HepG2 (cell line): Measurements from ENCODE around the gene ZXDC. TPM values are rescaled to one million over a fixed set of nuclear protein-coding genes. Genes with fewer than 3 reads are reported as not detected.
A peak's percentile ranks its signal among the peaks of the same experiment; 100 is the strongest.

Experiments used
- ATAC-seq: fragments of 200-7000 bp; cut with Tn5 transposase; 3 replicates; pipeline ENCODE4 v1.9.1; 2020; ENCODE audit warnings: mild to moderate bottlenecking, moderate library complexity
- BruUV-seq: library from RNA; stranded (reverse); fragments of 400-500 nt; replicated peaks from 2 replicates; lab custom pipeline; 2021; lab: Mats Ljungman, UMichigan
- CTCF ChIA-PET: fragments of 300-600 bp; formaldehyde crosslinking; extraction: SDS; loops from one replicate; lab custom pipeline; 2021; ENCODE audit warnings: low total read pairs, inconsistent platforms, low intra/inter-chr PET ratio; lab: Yijun Ruan, JAX
- POLR2A ChIA-PET: fragments of 350-600 bp; sonication (Branson Sonifier 250); formaldehyde crosslinking; loops from one replicate; lab custom pipeline; 2020; ENCODE audit warnings: antibody characterized with exemption, inconsistent platforms; lab: Yijun Ruan, JAX
- DNase-seq: peaks from one replicate; pipeline ENCODE4 v3.0.0-alpha.2; 2015; ENCODE audit warnings: low spot score
- FAIRE-seq: peaks from 3 replicates; lab custom pipeline; 2011; peaks lifted over from hg19 to GRCh38; lab: Jason Lieb, UNC
- H2AFZ ChIP-seq: one replicate; pipeline ENCODE4 v1.6.1; 2011; ENCODE audit warnings: low read length, inconsistent platforms
- H3K27ac ChIP-seq: fragments of 300-600 bp; 3 replicates; pipeline ENCODE4 v1.8.0; 2011; ENCODE audit warnings: mixed run types, mild to moderate bottlenecking, mixed read lengths, low read length, inconsistent platforms; ENCODE audit not compliant: insufficient read depth; ENCODE audit errors: extremely low read length
- H3K27me3 ChIP-seq, 2 experiments: fragments of 200-600 bp in 1 of 2; 2 replicates in 1 of 2; 3 replicates in 1 of 2; pipeline versions ENCODE4 v1.6.0 to v1.8.0; 2011; ENCODE audit warnings: low read length in 2 of 2, mild to moderate bottlenecking in 2 of 2, moderate library complexity in 2 of 2, inconsistent platforms in 1 of 2; ENCODE audit not compliant: insufficient read depth in 2 of 2, control insufficient read depth in 1 of 2
- H3K36me3 ChIP-seq, 2 experiments: fragments of 200-600 bp in 1 of 2; replicated peaks in 1 of 2; 2 replicates in 1 of 2; 3 replicates in 1 of 2; pipeline versions ENCODE4 v1.5.1 to v1.8.0; 2011; ENCODE audit warnings: low read length in 2 of 2, inconsistent platforms in 1 of 2; ENCODE audit not compliant: insufficient read depth in 2 of 2, control insufficient read depth in 1 of 2
- H3K4me1 ChIP-seq: 2 replicates; pipeline ENCODE4 v1.5.1; 2012; ENCODE audit warnings: low read length, inconsistent platforms; ENCODE audit not compliant: insufficient read depth
- H3K4me2 ChIP-seq: 2 replicates; pipeline ENCODE4 v1.6.0; 2011; ENCODE audit warnings: low read depth, low read length, inconsistent platforms
- H3K4me3 ChIP-seq, 3 experiments: fragments of 200-600 bp in 1 of 3; sonication (generic), shearing (Covaris generic) in 1 of 3; replicated peaks in 1 of 3; 2 replicates each; pipeline ENCODE4 v1.5.1; 2011 to 2016; ENCODE audit warnings: low read length in 3 of 3, inconsistent platforms in 2 of 3, low read depth in 2 of 3, mild to moderate bottlenecking in 2 of 3, control low read depth in 1 of 3, mixed read lengths in 1 of 3; ENCODE audit not compliant: insufficient read depth in 1 of 3
- H3K79me2 ChIP-seq: one replicate; pipeline ENCODE4 v1.6.1; 2011; ENCODE audit warnings: low read length, inconsistent platforms; ENCODE audit not compliant: insufficient read depth
- H3K9ac ChIP-seq: 2 replicates; pipeline ENCODE4 v1.6.0; 2011; ENCODE audit warnings: mild to moderate bottlenecking, low read depth, low read length, inconsistent platforms; ENCODE audit not compliant: insufficient read depth
- H3K9me3 ChIP-seq: 2 replicates; pipeline ENCODE4 v1.5.1; 2012; ENCODE audit warnings: mild to moderate bottlenecking, low read length
- H4K20me1 ChIP-seq: 2 replicates; pipeline ENCODE4 v1.6.0; 2011; ENCODE audit warnings: inconsistent platforms, mild to moderate bottlenecking, low read length, moderate library complexity; ENCODE audit not compliant: insufficient read depth
- BCLAF1 ChIP-seq: fragments of 450-650 bp; IDR thresholded peaks from 2 replicates; pipeline ENCODE4 v1.6.1; 2017; ENCODE audit warnings: mild to moderate bottlenecking
- HCFC1 ChIP-seq: fragments of 150-350 bp; IDR thresholded peaks from 2 replicates; pipeline ENCODE4 v1.6.1; 2014; ENCODE audit warnings: low read depth, low read length
- HMG20A ChIP-seq: IDR thresholded peaks from 2 replicates; pipeline ENCODE4 v1.6.1; 2016; ENCODE audit warnings: borderline replicate concordance
- HNF1A ChIP-seq, 2 experiments: sonication (generic) in 1 of 2; formaldehyde crosslinking in 1 of 2; IDR thresholded peaks; 2 replicates each; pipeline versions ENCODE4 v1.4.0 to v1.6.1; 2016 to 2020; ENCODE audit warnings: borderline replicate concordance in 1 of 2, low read depth in 1 of 2, mild to moderate bottlenecking in 1 of 2, missing genetic modification reagents in 1 of 2
- MXD4 ChIP-seq: IDR thresholded peaks from 2 replicates; pipeline ENCODE4 v1.6.1; 2016; ENCODE audit warnings: mild to moderate bottlenecking, missing biosample characterization, missing genetic modification reagents
- YEATS2 ChIP-seq: sonication (generic); formaldehyde crosslinking; IDR thresholded peaks from 2 replicates; pipeline ENCODE4 v1.4.0; 2020; ENCODE audit warnings: missing genetic modification reagents, borderline replicate concordance
- ZFP36L1 ChIP-seq: sonication (generic); formaldehyde crosslinking; IDR thresholded peaks from 2 replicates; pipeline ENCODE4 v1.8.0; 2022; ENCODE audit warnings: mild to moderate bottlenecking, missing genetic modification reagents, moderate library complexity
- ZKSCAN1 ChIP-seq: fragments of 150-350 bp; IDR thresholded peaks from 2 replicates; pipeline ENCODE4 v1.6.1; 2014; ENCODE audit warnings: low read length
- ZNF501 ChIP-seq: sonication (generic); formaldehyde crosslinking; IDR thresholded peaks from 2 replicates; pipeline ENCODE4 v1.5.1; 2020; ENCODE audit warnings: mild to moderate bottlenecking, moderate library complexity, missing genetic modification reagents
- ZNF788 ChIP-seq: sonication (generic); formaldehyde crosslinking; IDR thresholded peaks from 2 replicates; pipeline ENCODE4 v1.5.0; 2020; ENCODE audit warnings: mild to moderate bottlenecking, missing genetic modification reagents, borderline replicate concordance
- WGBS: methylation state at CpG from one replicate; pipeline ENCODE4 v1.1.6; 2017; ENCODE audit warnings: low lambda C conversion rate; 5-methylcytosine and 5-hydroxymethylcytosine counted together
- in situ Hi-C: cut with HindIII; loops from 2 replicates; pipeline ENCODE4 v1.10.0; 2017; ENCODE audit warnings: low pct_unique_long_range_greater_than_20kb; ENCODE audit not compliant: extremely low pct_ligation_motif_present
- intact Hi-C: fragments of 100-400 bp; cut with micrococcal nuclease; formaldehyde crosslinking; loops from one replicate; pipeline ENCODE4 v1.10.0; 2022; ENCODE audit not compliant: unreplicated experiment
- polyA plus RNA-seq, 8 experiments: library from polyadenylated mRNA; depleted of rRNA in 3 of 8; stranded (reverse) in 7 of 8; unstranded in 1 of 8; fragments of >200 nt; fragmentation: Illumina TruSeq in 4 of 8; extraction: Trizol in 4 of 8; gene quantifications; 2 replicates each; pipeline versions ENCODE4 v1.2.1 to v1.2.3, GENCODE V29; 2011 to 2016; ENCODE audit warnings: low read depth in 4 of 8, missing spikeins in 1 of 8, mixed read lengths in 1 of 8; ENCODE audit not compliant: insufficient read depth in 1 of 8
- total RNA-seq, 5 experiments: library from RNA; depleted of rRNA; stranded (reverse); fragments of >200 nt; fragmentation: Illumina TruSeq; extraction: Trizol; gene quantifications; 2 replicates each; pipeline ENCODE4 v1.2.3, GENCODE V29; 2016; ENCODE audit warnings: low read depth in 1 of 5
- TF ChIP-seq, protein P1 (sequence below), 2 experiments: sonication (generic) in 1 of 2; formaldehyde crosslinking in 1 of 2; IDR thresholded peaks; 2 replicates each; pipeline versions ENCODE4 v1.4.0 to v1.6.1; 2018 to 2020; ENCODE audit warnings: missing genetic modification reagents in 2 of 2, borderline replicate concordance in 1 of 2, low read depth in 1 of 2, mild to moderate bottlenecking in 1 of 2, missing biosample characterization in 1 of 2
- TF ChIP-seq, protein P2 (sequence below): sonication (generic); formaldehyde crosslinking; IDR thresholded peaks from 2 replicates; pipeline ENCODE4 v1.5.0; 2020; ENCODE audit warnings: missing genetic modification reagents

Gene ZXDC
- total and polyA plus RNA-seq, 2 of the 13 experiments (the other 11 are each of a cell fraction or from before 2014, with no cell fraction given) = 17.6 to 21.2 TPM

DNA sequence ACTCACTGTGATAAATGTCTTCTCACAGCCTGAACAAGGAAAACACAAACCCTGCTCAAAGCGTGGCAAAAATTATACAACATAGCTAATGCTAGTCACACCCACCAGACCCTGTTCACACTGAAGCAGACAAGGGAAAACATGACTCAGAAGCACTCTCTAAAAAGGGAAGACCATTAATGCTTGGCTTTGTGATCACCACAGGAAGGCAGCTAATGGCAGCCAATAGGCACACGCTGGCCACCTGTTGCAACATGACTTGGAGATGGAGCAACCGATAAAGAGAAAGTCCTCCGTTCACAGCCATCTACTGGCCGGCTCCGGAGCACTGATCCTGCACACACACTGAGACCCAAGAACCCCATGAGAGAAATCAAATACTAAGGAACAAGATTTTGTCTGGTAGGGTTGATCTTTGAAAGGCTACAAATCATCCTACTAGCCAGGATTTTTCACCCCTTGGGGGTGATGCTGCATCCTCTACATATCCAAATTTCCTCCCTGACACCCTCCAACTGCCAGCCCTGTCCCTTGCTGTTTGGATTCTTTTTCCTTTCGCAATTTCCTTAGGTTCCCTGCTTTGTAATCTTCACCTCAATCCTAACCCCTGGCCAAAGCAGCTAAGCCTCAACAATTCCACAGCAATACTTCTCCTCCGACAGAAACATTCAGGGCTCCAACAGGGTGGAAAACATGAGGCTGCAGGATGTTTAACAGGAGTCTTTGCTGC lies 3.2 kb downstream of the ZXDC start:
- H3K4me1 ChIP-seq = peaks cover 60% of the 10 kb centered on the region
- CTCF ChIA-PET = no interaction called here
- H2AFZ ChIP-seq = no peak overlapping the region
- H3K4me3 ChIP-seq = peak overlapping the region; percentile 68 to 76 (median 70)
- H3K4me2 ChIP-seq = peak overlapping the region; percentile 87
- peak; percentile 95 for FAIRE-seq
- H4K20me1 ChIP-seq = peaks cover 26% of the 10 kb centered on the region
- BruUV-seq = TSS peak; percentile 55
- peak; percentile 94 for DNase-seq
- peak overlapping the region; percentile 70 for H3K27ac ChIP-seq
- in situ Hi-C loops = no loop called here
- peaks cover 69% of the 10 kb centered on the region for H3K79me2 ChIP-seq
- no peaks in the 10 kb centered on the region for H3K9me3 ChIP-seq
- ATAC-seq = peak; percentile 74
- H3K9ac ChIP-seq = peak overlapping the region; percentile 76
- H3K36me3 ChIP-seq = peaks cover 11 to 41% of the 10 kb centered on the region in 2 experiments
- H3K27me3 ChIP-seq = no peaks in the 10 kb centered on the region; a peak in 1 of 5 replicates
- intact Hi-C loops = no loop called here
- 16% methylated on average over 7 of the region's 8 CpGs for WGBS
- POLR2A ChIA-PET = interaction anchor here (0.9 to 3.6 kb wide), 7 partner anchors 10 to 57 kb away, joined by 3 to 39 read pairs (median 6); partner anchors contain the start of gene CHST13
- no peak for TF ChIP-seq ZKSCAN1
- no peak for TF ChIP-seq HNF1A (IDR thresholded peaks at IDR 0.05; ENCODE audit: low read depth)
- TF ChIP-seq HNF1A (CRISPR knock-in tag; IDR thresholded peaks at IDR 0.05; ENCODE audit: borderline replicate concordance) = no peak
- TF ChIP-seq, protein P1, sequence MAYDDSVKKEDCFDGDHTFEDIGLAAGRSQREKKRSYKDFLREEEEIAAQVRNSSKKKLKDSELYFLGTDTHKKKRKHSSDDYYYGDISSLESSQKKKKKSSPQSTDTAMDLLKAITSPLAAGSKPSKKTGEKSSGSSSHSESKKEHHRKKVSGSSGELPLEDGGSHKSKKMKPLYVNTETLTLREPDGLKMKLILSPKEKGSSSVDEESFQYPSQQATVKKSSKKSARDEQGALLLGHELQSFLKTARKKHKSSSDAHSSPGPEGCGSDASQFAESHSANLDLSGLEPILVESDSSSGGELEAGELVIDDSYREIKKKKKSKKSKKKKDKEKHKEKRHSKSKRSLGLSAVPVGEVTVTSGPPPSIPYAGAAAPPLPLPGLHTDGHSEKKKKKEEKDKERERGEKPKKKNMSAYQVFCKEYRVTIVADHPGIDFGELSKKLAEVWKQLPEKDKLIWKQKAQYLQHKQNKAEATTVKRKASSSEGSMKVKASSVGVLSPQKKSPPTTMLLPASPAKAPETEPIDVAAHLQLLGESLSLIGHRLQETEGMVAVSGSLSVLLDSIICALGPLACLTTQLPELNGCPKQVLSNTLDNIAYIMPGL (CRISPR knock-in tag; IDR thresholded peaks at IDR 0.05; ENCODE audit: borderline replicate concordance in 1 of 2, low read depth in 1 of 2) = peak; percentile 40 to 60; a peak in 2 of 4 replicates
- peak; percentile 84; the same call in 1 of the 2 replicates for TF ChIP-seq ZNF788 (CRISPR knock-in tag)
- no peak for TF ChIP-seq BCLAF1
- no peak for TF ChIP-seq ZFP36L1 (CRISPR knock-in tag)
- TF ChIP-seq, protein P2, sequence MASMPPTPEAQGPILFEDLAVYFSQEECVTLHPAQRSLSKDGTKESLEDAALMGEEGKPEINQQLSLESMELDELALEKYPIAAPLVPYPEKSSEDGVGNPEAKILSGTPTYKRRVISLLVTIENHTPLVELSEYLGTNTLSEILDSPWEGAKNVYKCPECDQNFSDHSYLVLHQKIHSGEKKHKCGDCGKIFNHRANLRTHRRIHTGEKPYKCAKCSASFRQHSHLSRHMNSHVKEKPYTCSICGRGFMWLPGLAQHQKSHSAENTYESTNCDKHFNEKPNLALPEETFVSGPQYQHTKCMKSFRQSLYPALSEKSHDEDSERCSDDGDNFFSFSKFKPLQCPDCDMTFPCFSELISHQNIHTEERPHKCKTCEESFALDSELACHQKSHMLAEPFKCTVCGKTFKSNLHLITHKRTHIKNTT (CRISPR knock-in tag) = no peak
- no peak for TF ChIP-seq HCFC1
- peak; percentile 81 for TF ChIP-seq MXD4 (CRISPR knock-in tag)
- peak; percentile 46; the same call in 1 of the 2 replicates for TF ChIP-seq HMG20A (CRISPR knock-in tag)
- peak; percentile 51; the same call in 1 of the 2 replicates for TF ChIP-seq YEATS2 (CRISPR knock-in tag)
- TF ChIP-seq ZNF501 (CRISPR knock-in tag) = peak; percentile 55; the same call in 1 of the 2 replicates
